Cardiac septum (tissue), 1 donor: Measurements from ENCODE around the gene ECHDC3. TPM values are rescaled to one million over a fixed set of nuclear protein-coding genes. Genes with fewer than 3 reads are reported as not detected.
"Not testable (repeated sequence)": the region's sequence is repeated elsewhere in the genome, so short reads cannot be mapped to it uniquely, and the experiment has no call there.

Experiments used
- DNase-seq: peaks from one replicate; pipeline ENCODE4 v3.0.0-alpha.2; 2020; ENCODE audit warnings: low spot score
- intact Hi-C: fragments of 100-400 bp; cut with DNase I; formaldehyde crosslinking; loops from one replicate; pipeline ENCODE4 v1.14.0; 2022
- total RNA-seq: library from RNA; stranded (reverse); fragmentation: NEBNext Ultra II Directional; extraction: Animal tissue kit (Norgen Biotek cat#: 25700); gene quantifications from one replicate; pipeline ENCODE4 v1.2.1, GENCODE V29; 2021
- donor health status: DM: no; HTN: no; CAD: no.

The ECHDC3 gene
- total RNA-seq, 1 donor from 2014 or later = 35.1 TPM

GRCh38 chr10:11714750-11715365 lies 27.3 kb upstream of the ECHDC3 start:
- intact Hi-C loops = no loop called here
- no peak for DNase-seq

DNA sequence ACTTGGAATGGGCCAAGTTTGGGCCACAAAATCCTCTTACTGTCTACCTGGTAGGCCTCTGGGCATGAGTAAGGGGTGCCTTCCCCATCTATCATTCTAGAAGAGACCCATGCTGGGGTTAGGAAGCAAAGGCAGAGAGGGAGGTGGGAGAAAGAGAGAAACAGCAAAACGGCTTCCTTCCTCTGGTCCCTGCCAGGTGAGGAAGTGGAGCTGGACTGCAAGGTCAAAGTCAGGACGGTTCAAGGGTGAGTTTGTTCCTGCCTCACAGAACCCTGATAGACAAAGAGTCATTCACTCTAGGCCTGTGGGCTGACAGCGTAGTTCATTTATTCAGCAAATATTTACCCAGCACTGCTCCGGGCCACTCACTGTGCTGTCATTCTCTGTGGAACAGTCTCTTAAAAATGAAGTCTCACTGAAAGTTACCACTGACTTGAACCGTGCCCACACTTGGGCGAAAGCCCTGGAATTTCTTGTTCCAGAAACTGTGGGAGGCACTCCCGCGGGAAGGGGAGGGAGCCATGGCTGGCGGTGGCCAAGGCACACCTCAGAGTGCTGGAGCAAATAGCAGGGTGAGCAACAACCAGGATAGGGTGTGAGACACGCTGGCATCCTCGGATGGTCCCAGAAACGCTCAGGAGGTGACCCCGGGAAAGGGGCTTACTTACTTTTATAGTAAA lies 26.2 kb upstream of the ECHDC3 start:
- intact Hi-C loops = no loop called here
- DNase-seq = no peak

DNA sequence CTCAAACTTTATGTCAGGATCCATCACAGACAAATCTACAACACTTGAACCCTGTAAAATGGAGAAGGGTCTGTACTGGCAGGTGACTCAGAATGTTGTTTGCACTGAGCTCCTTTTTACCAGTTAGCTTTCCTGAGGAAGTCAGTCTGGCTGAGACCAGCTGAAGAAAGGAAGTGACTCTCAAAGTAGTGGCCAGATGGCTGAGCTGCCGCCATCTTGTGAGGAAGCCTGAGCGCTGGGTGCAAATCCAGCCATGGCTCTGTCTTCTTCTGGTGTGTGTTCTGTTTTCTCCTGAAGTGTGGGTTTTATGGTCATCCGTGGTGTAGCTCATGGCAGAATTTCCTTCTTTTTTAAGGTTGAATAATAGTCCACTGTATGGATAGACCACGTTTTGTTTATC lies 25.5 kb upstream of the ECHDC3 start:
- no peak for DNase-seq
- intact Hi-C loops = no loop called here

- DNase-seq = no peak
- intact Hi-C loops = no loop called here
Observed at GRCh38 chr10:11719496-11720259, 22.5 kb upstream of the ECHDC3 start.

DNA sequence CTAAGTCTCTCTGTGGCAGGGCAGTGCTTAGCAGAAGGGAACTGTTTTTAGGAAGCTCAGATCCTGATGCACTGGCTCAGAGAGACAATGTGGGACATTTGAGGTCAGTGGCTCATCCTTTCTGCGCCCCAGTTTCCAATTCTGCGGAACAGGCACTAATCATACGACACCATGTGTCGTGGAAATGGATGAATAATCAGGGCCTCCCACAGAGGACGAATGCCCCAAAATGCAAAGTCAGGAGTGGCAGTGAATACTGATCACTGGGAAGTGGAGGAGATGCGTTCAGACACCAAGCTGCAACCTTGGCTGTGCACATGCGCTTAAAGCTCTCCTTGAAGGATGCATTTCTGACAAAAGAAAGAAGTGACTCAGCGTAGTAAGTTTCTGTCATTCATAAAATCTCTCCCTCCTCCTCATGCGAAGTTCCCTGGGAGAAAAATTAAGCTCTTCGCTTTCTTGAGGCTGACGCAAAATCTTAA lies 21.9 kb upstream of the ECHDC3 start:
- intact Hi-C loops = no loop called here
- DNase-seq = no peak

- intact Hi-C loops = no loop called here
- DNase-seq = no peak
Observed at GRCh38 chr10:11721806-11722205, 20.4 kb upstream of the ECHDC3 start.

GRCh38 chr10:11723359-11723758 lies 18.8 kb upstream of the ECHDC3 start:
- intact Hi-C loops = no loop called here

GRCh38 chr10:11724938-11725776 lies 17.0 kb upstream of the ECHDC3 start:
- intact Hi-C loops = loop anchor here (1.0 kb wide), 1 partner anchor 210 kb away; no protein-coding TSS in a partner anchor
- DNase-seq = no peak

More at GRCh38 chr10:11723359-11723758, 18.8 kb upstream of the ECHDC3 start:
- no peak for DNase-seq

GRCh38 chr10:11725912-11726311 lies 16.3 kb upstream of the ECHDC3 start:
- DNase-seq = no peak
- intact Hi-C loops = loop anchor here (1.0 kb wide), 1 partner anchor 211 kb away; no protein-coding TSS in a partner anchor

- no peak for DNase-seq
- intact Hi-C loops = no loop called here
Observed at GRCh38 chr10:11727563-11727962, 14.6 kb upstream of the ECHDC3 start.

DNA sequence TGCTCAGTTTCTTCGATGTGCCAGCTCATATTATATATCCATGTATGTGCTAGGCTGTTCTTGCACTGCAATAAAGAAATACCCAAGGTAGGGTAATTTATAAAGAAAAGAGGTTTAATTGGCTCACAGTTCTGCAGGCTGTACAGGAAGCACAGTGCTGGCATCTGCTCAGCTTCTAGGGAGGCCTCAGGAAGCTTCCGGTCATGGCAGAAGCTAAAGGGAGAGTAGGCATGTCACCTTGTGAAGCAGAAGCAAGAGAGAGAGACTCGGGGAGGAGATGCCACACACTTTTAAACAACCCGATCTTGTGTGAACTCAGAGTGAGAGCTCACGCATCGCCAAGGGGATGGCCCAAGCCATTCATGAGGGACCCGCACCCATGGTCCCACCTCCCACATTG lies 13.8 kb upstream of the ECHDC3 start:
- intact Hi-C loops = no loop called here
- no peak for DNase-seq

GRCh38 chr10:11729790-11730315 lies 12.3 kb upstream of the ECHDC3 start:
- intact Hi-C loops = no loop called here
- no peak for DNase-seq

DNA sequence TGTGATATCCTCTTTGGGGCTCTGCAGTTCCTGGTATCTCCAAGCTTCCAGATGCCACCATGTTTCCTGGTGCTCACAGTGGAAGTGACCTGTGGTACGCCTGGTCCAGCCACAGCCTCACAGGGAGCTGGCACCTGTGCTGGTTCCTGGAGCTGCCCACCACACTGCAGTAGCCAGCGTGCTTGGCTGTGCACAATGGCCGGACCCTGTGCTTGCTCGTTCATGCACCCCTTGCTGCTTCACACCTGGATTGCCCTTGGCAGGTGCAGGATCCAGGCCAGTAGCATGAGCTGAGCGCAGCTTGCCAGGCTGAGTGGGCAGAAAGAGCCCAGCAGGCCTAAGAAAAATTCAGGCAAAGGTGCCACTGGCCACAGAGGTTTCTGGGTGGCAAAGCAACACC lies 11.4 kb upstream of the ECHDC3 start:
- no peak for DNase-seq
- intact Hi-C loops = no loop called here

- intact Hi-C loops, DNase-seq: not testable (repeated sequence)
Observed at GRCh38 chr10:11736767-11737166, 5.4 kb upstream of the ECHDC3 start.

DNA sequence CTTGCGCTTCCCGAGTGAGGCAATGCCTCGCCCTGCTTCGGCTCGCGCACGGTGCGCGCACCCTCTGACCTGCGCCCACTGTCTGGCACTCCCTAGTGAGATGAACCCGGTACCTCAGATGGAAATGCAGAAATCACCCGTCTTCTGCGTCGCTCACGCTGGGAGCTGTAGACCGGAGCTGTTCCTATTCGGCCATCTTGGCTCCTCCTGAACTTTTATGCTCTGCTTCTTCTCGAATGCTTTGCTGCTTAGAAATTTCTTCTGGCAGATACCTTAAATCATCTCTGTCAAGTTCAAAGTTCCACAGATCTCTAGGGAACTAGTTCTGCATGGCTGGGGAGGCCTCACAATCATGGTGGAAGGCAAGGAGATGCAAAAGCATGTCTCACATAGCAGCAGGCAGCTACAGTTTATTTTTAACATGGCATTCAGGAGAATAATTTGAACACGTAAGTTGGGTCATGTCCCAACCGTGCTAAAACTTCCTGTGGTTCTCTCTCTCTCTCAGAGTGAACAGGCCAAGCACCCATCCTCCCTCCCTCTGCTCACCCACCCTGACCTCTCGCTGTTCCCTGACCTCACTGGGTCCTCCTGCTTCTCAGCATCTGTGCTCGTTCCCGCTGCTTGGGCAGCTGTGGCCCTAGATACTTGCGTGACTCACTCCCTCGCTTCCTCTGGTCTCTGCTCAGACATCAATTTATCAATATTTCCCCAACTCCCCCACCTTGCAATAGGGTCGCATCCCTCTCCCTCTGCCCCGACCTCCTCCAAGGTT lies 4.7 kb upstream of the ECHDC3 start:
- DNase-seq, intact Hi-C loops: not testable (repeated sequence)

GRCh38 chr10:11740907-11741306 lies 1.3 kb upstream of the ECHDC3 start:
- intact Hi-C loops = loop anchor here (5.0 kb wide), 1 partner anchor 224 kb away; no protein-coding TSS in a partner anchor
- no peak for DNase-seq

DNA sequence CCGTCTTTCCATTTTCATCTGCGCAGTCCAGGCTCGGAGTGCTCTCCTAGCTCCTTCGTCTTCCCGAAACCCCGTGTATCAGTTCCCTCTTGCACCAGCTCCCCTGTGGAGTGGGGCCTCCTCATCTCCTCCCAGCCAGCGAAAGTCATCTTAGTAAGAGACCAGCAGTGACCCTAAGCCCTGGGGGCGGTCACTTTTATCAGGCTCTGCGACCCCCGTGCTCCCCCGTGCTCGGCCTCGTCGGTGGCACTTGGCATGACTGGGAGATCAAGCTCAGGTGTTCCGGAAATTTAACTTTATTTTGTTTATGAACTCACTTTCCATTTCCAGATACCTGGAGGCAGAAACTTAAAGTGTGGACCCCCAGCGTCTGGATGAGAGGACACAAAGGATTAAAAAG lies 574 bp upstream of the ECHDC3 start:
- intact Hi-C loops = loop anchor here (5.0 kb wide), 1 partner anchor 224 kb away; no protein-coding TSS in a partner anchor
- no peak for DNase-seq

DNA sequence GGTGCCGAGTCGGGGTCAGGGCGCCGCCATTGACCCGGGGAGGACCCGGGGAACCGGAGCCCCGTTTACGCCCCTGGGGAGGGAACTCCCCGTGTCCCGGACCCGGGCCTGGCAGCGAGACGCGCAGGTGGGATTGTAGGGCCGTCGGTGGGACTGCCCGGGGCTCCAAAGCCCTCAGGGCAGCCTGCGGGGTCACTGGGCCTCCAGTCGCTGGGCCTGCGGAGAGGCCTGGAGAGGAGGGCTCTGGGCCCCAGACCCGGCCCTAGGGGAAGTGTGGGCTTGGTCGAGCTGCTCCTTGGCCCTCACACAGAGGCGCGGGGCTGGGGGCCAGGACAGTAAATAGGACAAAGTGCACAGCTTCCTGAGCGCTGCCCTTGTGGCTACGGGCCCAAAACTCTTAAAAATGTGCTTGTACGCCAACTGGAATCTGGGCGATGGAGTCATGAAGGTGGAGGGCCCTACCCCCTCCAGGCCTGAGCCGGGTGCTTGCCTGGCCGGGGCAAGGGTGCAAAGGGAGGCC lies 657 bp downstream of the ECHDC3 start:
- DNase-seq = no peak
- intact Hi-C loops = loop anchor here (5.0 kb wide), 1 partner anchor 226 kb away; no protein-coding TSS in a partner anchor
